ENCODE measurements around the gene BRAF. TPM values are rescaled to one million over a fixed set of nuclear protein-coding genes. Genes with fewer than 3 reads are reported as not detected.
"Not testable (repeated sequence)": the region's sequence is repeated elsewhere in the genome, so short reads cannot be mapped to it uniquely, and the experiment has no call there.

BRAF gene
- total RNA-seq, 1 donor = 106 TPM

DNA sequence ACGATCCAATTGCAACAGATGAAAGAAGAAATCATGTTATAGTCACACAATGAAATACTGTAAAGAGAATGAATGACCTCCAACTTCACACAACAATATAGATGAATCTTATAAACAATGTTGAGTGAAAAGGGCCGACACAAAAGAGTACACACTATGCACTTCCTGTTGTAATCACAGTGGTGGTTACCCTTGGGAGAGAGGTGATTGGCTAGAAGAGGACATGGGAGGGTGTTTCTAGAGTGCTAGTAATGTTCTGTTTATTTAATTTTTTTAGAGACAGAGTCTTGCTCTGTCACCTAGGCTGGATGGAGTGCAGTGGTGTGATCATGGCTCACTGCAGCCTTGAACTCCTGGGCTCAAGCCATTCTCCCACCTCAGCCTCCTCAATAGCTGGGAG is 145.8 kb downstream of the BRAF start:
- Histone ChIP-seq H3K4me1 (ENCODE audit: insufficient read depth, low read length) (no peaks in the 10 kb centered on the region), H3K9me3 (ENCODE audit: low read depth, low read length) (no peaks in the 10 kb centered on the region), H3K27me3 (ENCODE audit: insufficient read depth, low read length) (no peaks in the 10 kb centered on the region), H3K4me3 (ENCODE audit: low read length) (no peak overlapping the region)

DNA sequence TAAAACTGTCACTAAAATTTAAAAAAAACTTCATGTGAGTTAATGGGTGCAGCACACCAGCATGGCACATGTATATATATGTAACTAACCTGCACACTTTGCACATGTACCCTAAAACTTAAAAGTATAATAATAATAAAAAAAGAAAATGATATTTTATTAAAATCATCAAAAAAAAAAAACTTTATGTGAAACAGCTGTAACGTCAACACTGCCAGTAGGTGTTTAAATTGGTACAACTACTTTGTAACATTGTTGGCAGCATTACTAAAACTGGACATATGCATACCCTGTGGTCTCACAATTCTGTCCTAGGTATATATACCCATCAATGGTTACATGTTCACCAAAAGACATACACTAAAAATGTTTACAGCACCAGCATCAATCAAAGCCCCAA is 146.2 kb downstream of the BRAF start:
- Histone ChIP-seq H3K4me3 (ENCODE audit: low read length) (no peak overlapping the region), H3K4me1 (ENCODE audit: insufficient read depth, low read length) (no peaks in the 10 kb centered on the region), H3K9me3 (ENCODE audit: low read depth, low read length) (no peaks in the 10 kb centered on the region), H3K27me3 (ENCODE audit: insufficient read depth, low read length) (no peaks in the 10 kb centered on the region)

DNA sequence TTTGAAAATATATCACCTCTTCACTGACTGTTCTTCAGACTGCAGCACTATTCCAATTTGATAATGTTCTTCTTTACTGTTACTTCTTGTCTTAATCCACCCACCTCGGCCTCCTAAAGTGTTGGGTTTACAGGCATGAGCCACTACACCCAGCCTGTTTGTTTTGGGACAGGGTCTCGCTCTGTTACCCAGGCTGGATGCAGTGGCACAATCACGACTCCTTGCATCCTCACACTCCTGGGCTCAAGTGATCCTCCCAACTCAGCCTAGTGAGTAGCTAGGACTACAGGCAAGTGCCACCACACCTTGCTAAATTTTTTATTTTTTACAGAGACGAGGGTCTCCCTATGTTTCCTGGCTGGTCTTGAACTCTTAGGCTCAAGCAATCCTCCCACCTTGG is 150.4 kb downstream of the BRAF start:
- Histone ChIP-seq H3K27me3 (ENCODE audit: insufficient read depth, low read length) (no peaks in the 10 kb centered on the region), H3K4me3 (ENCODE audit: low read length) (no peak overlapping the region)

DNA sequence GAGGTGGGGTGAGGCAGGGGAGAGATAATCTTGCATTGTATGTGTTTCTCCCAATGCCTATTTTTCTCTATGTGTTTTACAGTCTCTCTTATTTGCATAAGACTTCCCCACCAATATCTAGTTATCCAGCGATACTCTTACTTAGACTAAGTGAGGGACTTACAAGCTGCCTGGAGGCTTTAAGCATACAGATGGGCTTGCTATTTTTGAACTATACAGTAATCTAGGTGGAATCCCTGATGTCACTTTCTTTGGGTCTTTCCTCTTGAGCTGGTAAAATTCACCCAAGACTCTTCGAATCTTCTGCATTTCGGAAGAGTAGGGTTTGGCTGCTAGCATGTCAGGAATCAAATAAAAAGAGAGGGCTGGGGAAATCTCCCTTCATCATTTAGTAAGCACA is 151.6 kb downstream of the BRAF start:
- no peaks in the 10 kb centered on the region for H3K27me3 ChIP-seq (ENCODE audit: insufficient read depth, low read length)
- no peak overlapping the region for H3K4me3 ChIP-seq (ENCODE audit: low read length)
- no peaks in the 10 kb centered on the region for H3K4me1 ChIP-seq (ENCODE audit: insufficient read depth, low read length)

More for the DNA sequence above, 150.4 kb downstream of the BRAF start:
- no peaks in the 10 kb centered on the region for H3K4me1 ChIP-seq (ENCODE audit: insufficient read depth, low read length)
- no peaks in the 10 kb centered on the region for H3K9me3 ChIP-seq (ENCODE audit: low read depth, low read length)

DNA sequence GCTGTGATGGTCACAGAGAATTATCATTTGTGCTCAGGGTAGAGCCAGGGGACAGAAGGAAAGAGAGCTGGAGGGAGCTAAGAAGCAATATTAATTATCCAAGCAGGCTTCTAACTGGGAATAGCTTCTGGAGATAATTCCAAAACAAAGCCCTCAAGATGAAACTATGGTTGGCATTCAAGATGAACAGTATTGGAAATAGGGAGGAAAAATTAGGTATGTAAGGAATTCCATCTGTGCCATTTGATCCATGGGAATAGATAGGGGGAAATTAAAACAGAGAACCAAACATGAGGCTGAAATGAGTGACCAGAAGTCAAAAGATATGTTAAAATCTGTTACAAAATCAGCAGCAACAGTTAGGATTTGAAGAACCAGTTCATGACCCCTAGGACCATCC is 152.9 kb downstream of the BRAF start:
- no peaks in the 10 kb centered on the region for H3K27me3 ChIP-seq (ENCODE audit: insufficient read depth, low read length)
- no peak overlapping the region for H3K4me3 ChIP-seq (ENCODE audit: low read length)
- no peaks in the 10 kb centered on the region for H3K9me3 ChIP-seq (ENCODE audit: low read depth, low read length)
- no peaks in the 10 kb centered on the region for H3K4me1 ChIP-seq (ENCODE audit: insufficient read depth, low read length)

More for the DNA sequence above, 151.6 kb downstream of the BRAF start:
- no peaks in the 10 kb centered on the region for H3K9me3 ChIP-seq (ENCODE audit: low read depth, low read length)

DNA sequence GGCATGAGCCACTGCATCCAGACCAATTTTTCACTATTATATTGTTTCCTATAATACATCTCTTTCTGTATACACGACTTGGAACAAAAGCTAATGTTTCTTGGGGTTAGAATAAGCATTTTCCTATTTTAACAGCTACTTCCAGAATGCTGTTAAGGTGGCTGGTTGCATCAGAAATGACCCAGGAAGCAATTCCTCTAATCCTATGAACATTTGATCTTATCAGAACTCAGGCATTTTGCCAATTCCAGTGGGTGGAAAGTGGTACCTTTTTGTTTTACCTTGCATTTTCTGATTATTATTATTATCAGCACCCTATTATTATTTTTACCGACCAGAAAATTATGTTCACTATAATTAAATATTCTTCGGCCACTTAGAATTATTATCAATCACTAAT is 154.9 kb downstream of the BRAF start:
- no peaks in the 10 kb centered on the region for H3K27me3 ChIP-seq (ENCODE audit: insufficient read depth, low read length)
- H3K4me3 ChIP-seq (ENCODE audit: low read length) = no peak overlapping the region
- no peaks in the 10 kb centered on the region for H3K4me1 ChIP-seq (ENCODE audit: insufficient read depth, low read length)
- H3K9me3 ChIP-seq (ENCODE audit: low read depth, low read length) = no peaks in the 10 kb centered on the region

DNA sequence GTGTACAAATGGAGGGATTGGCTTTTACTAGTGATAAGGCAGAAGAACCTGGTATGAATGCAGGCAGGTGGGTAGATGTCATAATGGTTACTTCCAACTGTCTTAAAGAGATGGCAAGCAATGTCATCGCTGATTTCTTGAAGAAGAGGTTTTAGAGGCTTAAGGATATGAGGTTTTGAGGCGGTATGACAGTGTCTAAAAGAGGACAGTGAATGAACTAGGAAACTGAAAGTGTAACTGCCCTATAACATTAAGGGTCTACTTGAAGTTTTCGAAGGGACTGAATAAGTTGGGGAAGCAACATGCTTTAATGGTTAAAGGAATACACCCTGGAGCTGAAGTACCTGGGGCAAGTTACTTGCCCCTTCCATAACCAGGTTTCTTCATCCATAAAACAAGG is 157.3 kb downstream of the BRAF start:
- no peaks in the 10 kb centered on the region for H3K27me3 ChIP-seq (ENCODE audit: insufficient read depth, low read length)
- H3K4me3 ChIP-seq (ENCODE audit: low read length) = no peak overlapping the region
- no peaks in the 10 kb centered on the region for H3K4me1 ChIP-seq (ENCODE audit: insufficient read depth, low read length)
- no peaks in the 10 kb centered on the region for H3K9me3 ChIP-seq (ENCODE audit: low read depth, low read length)

DNA sequence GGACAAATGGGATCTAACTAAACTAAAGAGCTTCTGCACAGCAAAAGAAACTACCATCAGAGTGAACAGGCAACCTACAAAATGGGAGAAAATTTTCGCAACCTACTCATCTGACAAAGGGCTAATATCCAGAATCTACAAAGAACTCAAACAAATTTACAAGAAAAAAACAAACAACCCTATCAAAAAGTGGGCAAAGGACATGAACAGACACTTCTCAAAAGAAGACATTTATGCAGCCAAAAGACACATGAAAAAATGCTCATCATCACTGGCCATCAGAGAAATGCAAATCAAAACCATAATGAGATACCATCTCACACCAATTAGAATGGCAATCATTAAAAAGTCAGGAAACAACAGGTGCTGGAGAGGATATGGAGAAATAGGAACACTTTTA is 159.3 kb downstream of the BRAF start:
- not testable (repeated sequence) for H3K9me3 ChIP-seq (ENCODE audit: low read depth, low read length); H3K4me3 ChIP-seq (ENCODE audit: low read length); H3K27me3 ChIP-seq (ENCODE audit: insufficient read depth, low read length); H3K4me1 ChIP-seq (ENCODE audit: insufficient read depth, low read length)

DNA sequence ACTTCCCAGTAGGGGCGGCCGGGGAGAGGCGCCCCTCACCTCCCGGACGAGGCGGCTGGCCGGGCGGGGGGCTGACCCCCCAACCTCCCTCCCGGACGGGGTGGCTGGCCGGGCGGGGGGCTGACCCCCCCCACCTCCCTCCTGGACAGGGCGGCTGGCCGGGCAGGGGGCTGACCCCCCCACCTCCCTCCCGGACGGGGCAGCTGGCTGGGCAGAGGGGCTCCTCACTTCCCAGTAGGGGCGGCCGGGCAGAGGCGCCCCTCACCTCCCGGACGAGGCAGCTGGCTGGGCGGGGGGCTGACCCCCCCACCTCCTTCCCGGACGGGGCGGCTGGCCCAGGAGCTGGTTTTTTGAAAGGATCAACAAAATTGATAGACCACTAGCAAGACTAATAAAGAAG is 161.6 kb downstream of the BRAF start:
- not testable (repeated sequence) for H3K27me3 ChIP-seq (ENCODE audit: insufficient read depth, low read length); H3K4me1 ChIP-seq (ENCODE audit: insufficient read depth, low read length); H3K9me3 ChIP-seq (ENCODE audit: low read depth, low read length); H3K4me3 ChIP-seq (ENCODE audit: low read length)

DNA sequence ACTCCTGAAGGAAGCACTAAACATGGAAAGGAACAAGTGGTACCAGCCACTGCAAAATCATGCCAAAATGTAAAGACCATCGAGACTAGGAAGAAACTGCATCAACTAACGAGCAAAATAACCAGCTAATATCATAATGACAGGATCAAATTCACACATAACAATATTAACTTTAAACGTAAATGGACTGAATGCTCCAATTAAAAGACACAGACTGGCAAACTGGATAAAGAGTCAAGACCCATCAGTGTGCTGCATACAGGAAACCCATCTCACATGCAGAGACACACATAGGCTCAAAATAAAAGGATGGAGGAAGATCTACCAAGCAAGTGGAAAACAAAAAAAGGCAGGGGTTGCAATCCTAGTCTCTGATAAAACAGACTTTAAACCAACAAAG is 163.4 kb downstream of the BRAF start:
- H3K27me3 ChIP-seq (ENCODE audit: insufficient read depth, low read length); H3K4me3 ChIP-seq (ENCODE audit: low read length); H3K4me1 ChIP-seq (ENCODE audit: insufficient read depth, low read length); H3K9me3 ChIP-seq (ENCODE audit: low read depth, low read length): not testable (repeated sequence)

DNA sequence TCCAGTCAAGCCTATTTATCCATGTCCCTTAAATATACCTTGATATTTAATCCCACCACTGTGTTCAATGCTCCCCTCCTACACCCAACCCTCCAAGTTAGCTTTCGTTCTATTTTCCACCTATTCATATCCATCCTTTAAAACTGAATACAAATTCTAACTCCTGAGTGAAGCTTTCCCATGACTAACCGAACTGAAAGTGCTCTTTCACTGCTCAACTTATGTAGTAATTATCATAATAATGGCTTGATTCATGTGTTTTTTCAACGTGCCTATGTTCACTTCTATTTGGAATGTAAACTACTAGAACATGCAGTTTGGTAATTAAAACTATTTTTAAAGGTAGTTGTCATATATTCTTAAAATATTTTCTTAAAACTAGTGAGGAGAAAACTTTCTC is 170.2 kb downstream of the BRAF start:
- Histone ChIP-seq H3K9me3 (ENCODE audit: low read depth, low read length) (no peaks in the 10 kb centered on the region), H3K4me1 (ENCODE audit: insufficient read depth, low read length) (peaks cover 6% of the 10 kb centered on the region), H3K4me3 (ENCODE audit: low read length) (no peak overlapping the region)

DNA sequence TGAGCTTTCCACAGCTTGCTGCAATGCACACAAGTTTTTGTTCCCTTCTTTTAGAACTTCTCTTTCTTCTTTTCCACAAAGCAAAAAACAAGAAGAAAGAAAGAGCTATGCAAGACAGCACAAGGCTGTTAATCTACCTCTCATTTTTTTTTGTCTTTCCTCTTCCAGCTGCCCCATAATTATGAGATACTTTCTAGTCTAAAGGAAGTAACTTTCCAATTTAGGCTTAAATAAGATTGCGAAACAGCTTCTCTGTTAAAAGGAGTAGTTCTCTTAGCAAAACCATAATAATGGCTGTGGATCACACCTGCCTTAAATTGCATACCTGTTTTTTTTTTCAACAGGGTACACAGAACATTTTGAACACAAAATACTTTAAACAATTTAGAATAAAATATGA is 172.2 kb downstream of the BRAF start:
- H3K27me3 ChIP-seq (ENCODE audit: insufficient read depth, low read length) = no peaks in the 10 kb centered on the region
- H3K4me3 ChIP-seq (ENCODE audit: low read length) = no peak overlapping the region
- no peaks in the 10 kb centered on the region for H3K9me3 ChIP-seq (ENCODE audit: low read depth, low read length)
- H3K4me1 ChIP-seq (ENCODE audit: insufficient read depth, low read length) = peaks cover 6% of the 10 kb centered on the region

More for the DNA sequence above, 170.2 kb downstream of the BRAF start:
- no peaks in the 10 kb centered on the region for H3K27me3 ChIP-seq (ENCODE audit: insufficient read depth, low read length)

DNA sequence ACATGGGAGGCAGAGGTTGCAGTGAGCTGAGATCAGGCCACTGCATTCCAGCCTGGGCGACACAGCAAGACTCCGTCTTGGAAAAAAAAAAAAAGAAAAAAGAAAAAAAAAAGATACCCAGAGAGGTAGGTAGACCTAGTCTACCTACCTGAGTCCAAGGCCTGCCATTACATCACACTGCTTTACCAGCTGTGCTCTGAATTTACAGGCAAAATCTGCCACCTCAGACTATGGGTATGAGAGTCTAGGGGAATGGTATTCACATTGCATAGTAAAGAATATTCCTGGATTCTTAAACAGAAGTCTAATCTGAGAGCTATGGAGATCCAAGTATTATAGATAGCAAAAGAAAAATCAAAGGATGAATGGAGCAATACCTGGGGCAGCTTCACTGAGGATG is 178.0 kb downstream of the BRAF start:
- H3K4me1 ChIP-seq (ENCODE audit: insufficient read depth, low read length) = peaks cover 7% of the 10 kb centered on the region
- H3K9me3 ChIP-seq (ENCODE audit: low read depth, low read length) = no peaks in the 10 kb centered on the region
- H3K27me3 ChIP-seq (ENCODE audit: insufficient read depth, low read length) = no peaks in the 10 kb centered on the region
- H3K4me3 ChIP-seq (ENCODE audit: low read length) = no peak overlapping the region

DNA sequence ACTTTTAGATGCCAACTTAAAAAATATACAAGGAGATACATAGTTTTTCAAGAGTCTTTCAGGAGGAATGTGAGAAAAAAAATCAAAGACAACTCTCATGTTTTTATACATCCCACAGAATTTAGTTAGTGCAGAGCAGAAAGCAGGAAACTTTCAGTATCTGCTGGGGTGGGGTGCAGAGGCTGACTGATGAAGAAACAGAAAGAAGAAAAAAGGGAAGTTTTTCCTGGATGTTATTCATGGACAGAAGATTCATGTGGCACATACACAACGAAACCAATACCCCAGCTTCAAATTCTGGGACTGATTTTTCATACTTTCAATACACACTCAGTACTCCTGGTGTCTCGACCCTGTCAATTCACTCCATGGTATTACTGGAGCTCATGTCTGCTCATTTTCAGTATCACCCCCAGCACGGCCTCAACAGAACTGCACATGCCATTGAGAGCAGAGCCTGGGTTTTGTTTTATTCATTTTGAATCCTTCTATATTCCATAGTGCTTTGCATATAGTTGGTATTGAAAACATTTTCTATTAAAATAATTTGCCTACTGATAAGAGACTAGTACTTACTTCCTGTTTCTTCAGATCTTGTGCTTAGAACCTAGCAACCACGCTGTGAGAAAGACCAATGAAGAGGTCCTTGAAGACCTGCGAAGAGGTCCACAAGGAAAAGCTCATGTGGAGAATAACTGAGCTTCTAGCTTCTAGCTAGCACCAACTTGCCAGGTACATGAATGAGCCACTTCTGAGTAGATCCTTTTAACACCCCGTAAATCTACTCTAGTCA is 179.3 kb downstream of the BRAF start:
- Histone ChIP-seq H3K9me3 (ENCODE audit: low read depth, low read length) (no peaks in the 10 kb centered on the region), H3K4me3 (ENCODE audit: low read length) (no peak overlapping the region), H3K4me1 (ENCODE audit: insufficient read depth, low read length) (peaks cover 7% of the 10 kb centered on the region), H3K27me3 (ENCODE audit: insufficient read depth, low read length) (no peaks in the 10 kb centered on the region)

DNA sequence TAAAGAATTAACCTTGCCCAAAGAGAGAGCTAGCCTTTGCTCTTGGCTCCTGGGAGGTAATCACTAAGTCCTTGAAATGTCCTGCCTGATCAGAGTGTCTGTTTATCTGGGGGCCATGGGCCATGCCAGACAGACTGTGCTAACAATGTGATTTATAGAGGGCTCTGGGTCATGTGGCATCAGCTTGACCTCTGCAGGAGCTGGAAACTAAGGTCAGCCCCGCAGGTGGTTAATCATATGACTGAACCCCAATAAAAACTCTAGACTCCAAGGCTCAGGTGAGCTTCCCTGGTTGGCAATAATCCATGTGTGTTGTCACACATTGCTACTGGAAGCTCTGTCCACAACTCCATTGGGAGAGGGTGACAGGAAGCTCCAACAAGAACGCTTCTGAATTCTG is 180.7 kb downstream of the BRAF start:
- Histone ChIP-seq H3K27me3 (ENCODE audit: insufficient read depth, low read length) (no peaks in the 10 kb centered on the region), H3K4me1 (ENCODE audit: insufficient read depth, low read length) (peaks cover 7% of the 10 kb centered on the region), H3K4me3 (ENCODE audit: low read length) (no peak overlapping the region), H3K9me3 (ENCODE audit: low read depth, low read length) (no peaks in the 10 kb centered on the region)

DNA sequence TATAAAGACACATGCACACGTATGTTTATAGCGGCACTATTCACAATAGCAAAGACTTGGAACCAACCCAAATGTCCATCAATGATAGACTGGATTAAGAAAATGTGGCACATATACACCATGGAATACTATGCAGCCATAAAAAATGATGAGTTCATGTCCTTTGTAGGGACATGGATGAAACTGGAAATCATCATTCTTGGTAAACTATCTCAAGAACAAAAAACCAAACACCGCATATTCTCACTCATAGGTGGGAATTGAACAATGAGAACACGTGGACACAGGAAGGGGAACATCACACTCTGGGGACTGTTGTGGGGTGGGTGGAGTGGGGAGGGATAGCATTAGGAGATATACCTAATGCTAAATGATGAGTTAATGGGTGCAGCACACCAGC is 181.5 kb downstream of the BRAF start:
- H3K9me3 ChIP-seq (ENCODE audit: low read depth, low read length); H3K4me1 ChIP-seq (ENCODE audit: insufficient read depth, low read length); H3K4me3 ChIP-seq (ENCODE audit: low read length); H3K27me3 ChIP-seq (ENCODE audit: insufficient read depth, low read length): not testable (repeated sequence)

Measured in mononuclear cell (primary cell).